HG03097 (cell line): Measurements from ENCODE around the gene ZNF804B.

Experiments
- ATAC-seq: cut with Tn5 transposase; IDR thresholded peaks from one replicate; pipeline ENCODE4 v1.9.1; 2021; ENCODE audit not compliant: unreplicated experiment, low FRiP score

The ZNF804B gene

DNA sequence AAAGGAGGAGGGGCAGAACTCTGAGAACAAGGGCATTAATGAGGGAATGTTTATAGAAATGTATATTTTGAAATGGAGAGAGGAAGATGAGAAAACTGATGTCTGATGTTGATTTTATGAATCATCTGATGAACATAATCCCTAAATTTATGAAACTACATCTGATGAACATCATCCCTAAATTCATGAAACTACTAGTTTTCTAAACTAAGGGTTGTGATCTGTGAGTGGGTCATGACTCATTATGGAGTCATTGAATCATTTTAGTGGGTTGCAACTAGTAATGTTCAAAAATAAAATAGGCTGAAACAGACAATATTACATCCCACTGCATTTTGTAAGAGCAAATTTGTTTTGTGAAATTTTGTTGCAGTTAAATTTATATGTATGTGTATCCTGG, 478.7 kb downstream of the ZNF804B start:
- ATAC-seq, result no peak

DNA sequence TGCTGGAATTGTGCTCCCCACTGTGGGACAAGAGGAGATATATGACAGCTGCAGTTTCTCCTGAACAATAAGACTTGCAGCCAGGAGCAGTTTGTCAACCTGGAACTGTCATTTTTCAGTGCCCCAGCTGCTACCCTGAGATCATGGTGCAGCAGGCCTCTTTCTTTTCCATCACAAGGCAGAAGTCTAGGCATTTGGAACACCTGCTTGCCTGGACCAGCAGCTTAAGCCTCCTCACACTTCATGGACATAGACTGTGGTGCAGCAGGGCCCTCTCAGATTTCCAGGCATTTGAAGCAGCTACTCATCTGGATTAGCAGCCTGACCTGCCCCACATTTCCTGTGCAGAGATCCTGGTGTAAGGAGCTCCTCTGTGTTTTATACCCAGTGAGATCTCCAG, 486.7 kb downstream of the ZNF804B start:
- ATAC-seq, result no peak

- no peak for ATAC-seq
Measured at GRCh38 chr7:89247207-89247606, 487.7 kb downstream of the ZNF804B start.

DNA sequence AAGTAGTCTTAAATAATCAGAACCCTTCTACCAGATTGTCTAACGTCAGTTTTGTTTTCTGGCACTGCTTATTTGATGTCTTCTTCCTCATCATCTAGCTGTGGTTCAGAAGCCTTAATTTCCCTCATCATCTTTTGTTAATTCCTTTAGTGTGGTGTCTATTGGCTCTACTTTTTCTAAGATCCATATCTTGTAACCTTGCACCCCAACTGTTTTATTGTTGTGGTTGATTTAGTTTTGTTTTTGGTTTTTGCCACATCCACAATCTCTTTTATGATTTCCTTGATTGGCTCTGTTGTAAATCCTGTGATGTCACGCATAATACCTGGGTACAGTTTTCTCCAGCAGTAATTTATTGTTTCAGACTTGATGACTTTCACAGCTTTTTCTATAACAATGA, 499.6 kb downstream of the ZNF804B start:
- no peak for ATAC-seq

- no peak for ATAC-seq
Measured at GRCh38 chr7:89264126-89264525, 504.6 kb downstream of the ZNF804B start.

DNA sequence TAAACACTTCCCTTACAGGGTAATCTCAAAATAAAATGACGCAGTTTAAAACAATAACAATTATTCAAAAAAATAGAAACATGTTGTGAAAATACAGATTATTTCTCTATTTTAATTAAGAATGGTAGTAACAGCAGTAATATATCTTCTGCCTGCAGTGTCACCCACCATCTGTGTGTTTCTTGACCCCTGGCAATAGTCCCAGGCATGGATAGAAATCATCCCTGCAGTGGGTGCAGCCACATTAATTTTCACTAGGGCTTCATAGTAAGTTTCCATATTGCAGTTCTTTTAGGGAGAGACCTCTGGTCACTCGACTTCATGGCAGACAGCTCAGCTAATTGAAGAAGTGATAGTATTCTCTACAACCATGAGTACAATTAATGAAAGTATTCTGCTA, 506.1 kb downstream of the ZNF804B start:
- no peak for ATAC-seq

DNA sequence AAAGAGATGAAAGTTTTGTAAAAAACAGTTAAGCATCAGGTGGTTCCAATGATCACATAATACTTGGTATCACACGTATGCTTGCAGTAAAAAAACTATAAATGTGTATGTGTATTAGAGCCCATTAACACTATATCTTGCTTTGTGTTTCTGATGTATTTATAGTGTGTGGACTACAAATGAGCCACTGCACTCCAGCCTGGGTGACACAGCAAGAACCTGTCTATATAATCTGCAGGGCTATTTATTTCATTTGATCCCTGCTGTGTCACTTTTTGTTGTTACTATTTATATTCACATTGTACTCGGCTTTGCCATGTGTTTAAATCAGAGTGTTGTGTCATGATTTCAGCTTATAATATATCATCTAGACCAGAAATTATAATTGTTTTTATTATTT, 523.8 kb downstream of the ZNF804B start:
- ATAC-seq, result no peak

GRCh38 chr7:89308535-89308934, 549.0 kb downstream of the ZNF804B start:
- no peak for ATAC-seq

DNA sequence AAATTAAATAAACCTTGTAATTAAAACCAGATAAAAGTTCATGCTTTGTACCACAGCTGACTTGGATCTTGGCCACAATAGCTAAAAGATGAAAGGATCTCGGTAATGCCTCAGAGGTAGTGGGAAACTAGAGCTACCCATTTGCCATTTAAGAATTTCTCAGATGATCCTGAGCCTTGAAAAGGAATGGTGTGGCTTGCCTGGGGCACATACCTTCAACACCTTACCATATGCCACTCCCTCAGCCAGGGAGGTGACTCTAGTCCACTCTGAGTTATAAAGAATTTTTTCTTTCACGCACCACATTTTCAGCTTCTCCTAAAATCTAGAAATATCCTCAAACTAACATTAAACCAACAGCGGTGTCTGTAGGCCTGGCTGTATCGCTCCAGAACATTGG, 552.4 kb downstream of the ZNF804B start:
- ATAC-seq, result no peak

GRCh38 chr7:89312551-89312950, 553.1 kb downstream of the ZNF804B start:
- no peak for ATAC-seq

- no peak for ATAC-seq
Measured at GRCh38 chr7:89316584-89317251, 557.2 kb downstream of the ZNF804B start.

- ATAC-seq, result no peak
Measured at GRCh38 chr7:89332026-89332425, 572.5 kb downstream of the ZNF804B start.

DNA sequence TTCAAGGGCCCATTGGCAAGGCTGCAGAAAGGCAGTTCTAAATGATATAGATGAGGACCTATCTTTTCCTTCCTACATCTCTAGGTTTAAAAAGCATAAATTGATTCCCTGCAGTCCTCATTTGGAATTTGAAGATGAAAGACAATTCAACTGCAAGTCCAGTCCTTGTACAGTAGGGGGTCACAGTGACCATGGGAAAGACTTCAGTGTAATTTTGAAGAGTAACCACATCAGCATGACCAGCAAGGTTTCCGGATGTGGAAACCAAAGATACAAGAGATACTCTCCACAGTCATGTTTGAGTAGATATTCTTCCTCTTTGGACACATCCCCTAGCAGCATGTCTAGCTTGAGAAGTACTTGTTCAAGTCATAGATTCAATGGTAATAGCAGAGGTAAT, 575.3 kb downstream of the ZNF804B start:
- no peak for ATAC-seq

DNA sequence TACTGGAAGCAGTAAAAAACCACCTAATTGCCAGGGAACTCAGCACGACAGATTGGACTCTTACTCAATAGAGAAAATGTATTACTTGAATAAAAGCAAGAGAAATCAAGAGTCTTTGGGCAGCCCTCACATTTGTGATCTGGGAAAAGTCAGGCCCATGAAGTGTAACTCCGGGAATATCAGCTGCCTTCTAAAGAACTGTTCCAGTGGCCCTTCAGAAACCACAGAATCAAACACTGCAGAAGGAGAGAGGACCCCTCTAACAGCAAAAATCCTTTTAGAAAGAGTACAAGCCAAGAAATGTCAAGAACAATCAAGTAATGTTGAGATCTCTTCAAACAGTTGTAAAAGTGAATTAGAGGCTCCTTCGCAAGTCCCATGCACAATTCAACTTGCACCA, 576.0 kb downstream of the ZNF804B start:
- no peak for ATAC-seq

- ATAC-seq, result no peak
Measured at GRCh38 chr7:89336121-89336520, 576.6 kb downstream of the ZNF804B start.

DNA sequence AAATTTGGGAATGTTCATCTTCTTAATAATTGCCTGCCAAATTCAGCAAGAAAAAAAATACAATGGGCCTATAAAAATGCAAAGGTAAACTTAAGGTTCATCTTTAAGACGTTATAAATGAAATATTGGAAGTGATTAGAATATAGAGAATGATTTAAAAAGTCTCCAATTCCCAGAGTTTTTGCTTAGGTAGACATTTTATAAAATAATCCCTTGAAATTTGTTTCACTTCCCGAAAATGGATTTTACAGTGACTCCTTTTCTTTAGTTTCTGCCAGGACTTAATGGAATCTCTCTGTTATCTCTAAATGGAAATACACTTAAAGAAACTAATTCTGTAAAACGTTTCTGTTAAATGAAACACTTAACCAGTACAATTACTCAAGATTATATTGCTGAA, 580.2 kb downstream of the ZNF804B start:
- ATAC-seq, result no peak

DNA sequence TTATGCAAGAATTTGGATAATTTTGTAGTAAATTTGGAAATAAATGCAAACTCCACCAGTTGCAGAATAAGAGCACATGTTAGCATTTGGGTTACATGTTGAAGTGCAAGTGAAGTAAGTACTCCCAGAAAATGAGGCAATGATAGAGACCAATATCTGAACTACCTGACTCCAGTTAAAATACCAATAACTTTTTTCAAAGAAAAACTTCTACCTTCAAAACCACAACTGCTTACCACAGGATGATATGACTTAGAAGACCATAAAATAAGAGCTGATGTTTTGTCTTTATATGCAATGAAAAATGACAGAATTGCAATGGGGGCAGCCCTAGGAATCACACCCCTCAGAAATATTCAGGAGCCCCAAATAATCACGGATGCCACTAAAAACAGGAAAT, 597.6 kb downstream of the ZNF804B start:
- no peak for ATAC-seq

DNA sequence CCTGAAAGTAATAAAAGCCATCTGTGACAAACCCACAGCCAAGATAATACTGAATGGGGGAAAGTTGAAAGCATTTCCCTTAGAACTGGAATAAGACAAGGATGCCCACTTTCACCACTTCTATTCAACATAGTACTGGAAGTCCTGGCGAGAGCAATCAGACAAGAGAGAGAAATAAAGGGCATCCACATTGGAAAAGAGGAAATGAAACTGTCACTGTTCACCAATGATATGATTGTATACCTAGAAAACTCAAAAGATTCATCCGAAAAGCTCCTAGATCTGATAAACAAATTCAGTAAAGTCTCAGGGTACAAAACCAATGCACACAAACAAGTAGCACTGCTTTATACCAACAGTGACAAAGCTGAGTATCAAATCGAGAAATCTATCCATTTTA, 617.7 kb downstream of the ZNF804B start:
- ATAC-seq, result no peak

GRCh38 chr7:89385411-89385810, 625.9 kb downstream of the ZNF804B start:
- no peak for ATAC-seq
